Bronchial epithelial cell (primary cell): ENCODE data around the gene MYH10. TPM values are rescaled to one million over a fixed set of nuclear protein-coding genes. Genes with fewer than 3 reads are reported as not detected.

Experiments
- DNase-seq: peaks from one replicate; pipeline ENCODE4 v3.0.0-alpha.2; 2010; ENCODE audit warnings: low read depth
- FAIRE-seq: peaks from 2 replicates; lab custom pipeline; 2011; peaks lifted over from hg19 to GRCh38; lab: Jason Lieb, UNC
- H3K27me3 ChIP-seq: 2 replicates; pipeline ENCODE4 v1.5.1; 2011; ENCODE audit warnings: low read length; ENCODE audit not compliant: control insufficient read depth, insufficient read depth
- H3K36me3 ChIP-seq: 2 replicates; pipeline ENCODE4 v1.5.1; 2011; ENCODE audit warnings: low read length; ENCODE audit not compliant: control insufficient read depth, insufficient read depth
- H3K4me3 ChIP-seq: 2 replicates; pipeline ENCODE4 v1.5.1; 2011; ENCODE audit warnings: mild to moderate bottlenecking, low read depth, low read length, control low read depth
- CTCF ChIP-seq: IDR thresholded peaks from 2 replicates; pipeline ENCODE4 v1.5.1; 2011; ENCODE audit warnings: mild to moderate bottlenecking, moderate library complexity, low read length, control low read depth, inconsistent platforms; ENCODE audit not compliant: insufficient read depth, severe bottlenecking
- total RNA-seq: library from RNA; depleted of rRNA; stranded (reverse); fragments of >200 nt; gene quantifications from 2 replicates; pipeline ENCODE4 v1.2.1, GENCODE V29; 2014

MYH10 gene
- total RNA-seq, 1 donor from 2014 or later, result 31.6 TPM

DNA sequence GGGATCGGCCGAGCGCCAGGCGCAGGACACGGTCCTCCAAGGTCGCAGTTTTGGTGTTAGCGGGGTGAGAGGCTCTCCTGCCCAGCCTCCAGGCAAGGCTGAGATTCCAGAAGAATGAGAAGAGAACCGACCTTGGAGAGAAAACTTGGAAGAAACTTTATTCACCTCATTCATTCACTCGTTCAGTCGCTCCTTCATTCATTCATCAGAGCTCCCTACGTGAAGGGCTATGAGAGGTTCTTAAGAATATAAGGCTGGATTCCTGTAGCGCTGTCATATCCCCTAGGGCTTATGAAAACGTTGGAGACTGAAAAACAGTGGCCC is 991 bp upstream of the MYH10 start:
- Histone ChIP-seq H3K4me3 (peak overlapping the region; percentile 93), H3K27me3 (no peaks in the 10 kb centered on the region), H3K36me3 (no peaks in the 10 kb centered on the region)
- TF ChIP-seq CTCF, result no peak
- no peak for FAIRE-seq
- peak; percentile 40 for DNase-seq

DNA sequence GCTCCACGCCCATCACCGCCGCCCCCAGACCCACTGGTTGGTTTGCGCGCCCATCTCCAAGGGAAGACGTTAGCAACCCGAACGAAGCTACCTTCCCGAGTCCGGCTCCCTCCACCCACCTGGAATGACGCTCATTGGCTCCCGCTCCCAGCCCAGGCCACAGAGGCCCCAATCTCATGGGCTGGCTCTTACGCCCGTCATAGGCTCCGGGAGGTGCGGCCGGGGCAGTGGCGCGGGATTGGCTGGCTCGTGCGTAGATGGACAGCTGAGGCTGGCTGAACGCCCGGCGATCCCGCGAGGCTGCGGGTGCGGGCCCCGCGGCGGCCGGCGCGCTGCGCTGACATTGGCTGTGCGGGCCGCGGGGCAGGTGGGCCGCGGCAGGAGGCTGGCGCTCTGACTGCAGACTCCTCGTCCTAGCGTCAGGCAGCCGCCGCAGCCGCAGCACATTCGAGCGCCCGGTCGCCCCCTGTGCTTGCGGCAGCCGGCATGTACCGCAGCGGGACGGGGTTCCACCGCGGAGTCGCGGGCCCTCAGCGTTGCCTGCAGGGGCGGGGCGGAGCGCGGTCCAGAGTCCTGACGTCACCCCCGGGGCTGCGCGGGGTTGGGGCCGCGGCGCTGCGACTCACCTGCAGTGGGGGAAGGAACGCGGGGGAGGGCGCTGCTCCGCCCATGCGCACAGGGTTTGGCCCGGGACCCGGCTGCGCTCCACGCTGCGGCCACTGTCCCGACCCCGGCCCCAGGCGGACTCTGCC is 453 bp upstream of the MYH10 start:
- FAIRE-seq, result peak; percentile 73
- DNase-seq, result peak; percentile 95
- H3K27me3 ChIP-seq, result no peaks in the 10 kb centered on the region
- TF ChIP-seq CTCF, result peak; percentile 18
- H3K4me3 ChIP-seq, result peak overlapping the region; percentile 93
- no peaks in the 10 kb centered on the region for H3K36me3 ChIP-seq

DNA sequence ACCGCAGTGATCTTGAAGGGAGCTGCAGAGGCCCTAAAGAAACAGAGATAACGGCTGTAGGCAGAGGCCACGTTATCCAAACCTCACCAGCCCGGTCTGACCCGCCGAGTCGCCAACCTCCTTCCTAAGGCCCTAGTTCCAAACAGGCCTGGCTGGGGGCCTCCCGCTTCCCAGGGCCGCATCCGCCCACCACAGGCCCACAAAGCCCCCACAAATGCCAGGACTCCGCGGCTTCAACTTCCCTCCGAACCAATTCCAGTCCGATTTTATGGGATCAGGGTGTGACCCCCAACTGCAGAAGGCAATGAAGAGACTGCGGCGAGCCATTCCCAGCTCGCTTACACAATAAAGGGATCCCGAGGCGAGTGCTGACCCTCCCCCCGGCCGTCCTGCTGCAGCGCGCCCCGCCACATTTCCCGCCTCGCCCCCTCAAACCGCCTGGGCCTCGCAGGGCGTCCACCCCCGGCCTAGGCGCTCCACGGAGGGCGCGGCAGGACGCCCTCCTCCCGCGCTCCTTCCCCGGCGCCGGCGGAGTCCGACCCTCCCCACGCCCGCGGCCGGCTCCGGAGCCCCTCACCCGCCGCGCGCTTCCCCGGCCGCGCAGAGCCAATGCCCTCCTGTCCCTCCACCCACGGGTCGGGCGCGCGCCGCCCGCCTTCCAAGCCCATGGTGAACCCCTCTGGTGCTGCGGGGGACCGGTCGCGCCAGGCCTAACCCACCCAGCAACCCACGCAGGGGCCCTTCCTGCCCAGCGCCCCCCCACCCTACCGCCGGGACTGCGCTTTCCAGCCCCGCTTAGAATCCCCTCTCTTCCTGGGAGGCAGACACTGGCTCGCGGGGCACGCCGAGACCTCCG is 926 bp downstream of the MYH10 start:
- DNase-seq (peak; percentile 12), FAIRE-seq (no peak)

GRCh38 chr17:8628609-8629169 is 1.8 kb downstream of the MYH10 start:
- Histone ChIP-seq H3K27me3 (no peaks in the 10 kb centered on the region), H3K36me3 (no peaks in the 10 kb centered on the region), H3K4me3 (peak overlapping the region; percentile 2)
- FAIRE-seq, result no peak
- TF ChIP-seq CTCF, result no peak
- DNase-seq, result no peak

More for the DNA sequence above, 926 bp downstream of the MYH10 start:
- H3K4me3 ChIP-seq, result peak overlapping the region; percentile 93
- H3K27me3 ChIP-seq, result no peaks in the 10 kb centered on the region
- TF ChIP-seq CTCF, result no peak
- no peaks in the 10 kb centered on the region for H3K36me3 ChIP-seq

DNA sequence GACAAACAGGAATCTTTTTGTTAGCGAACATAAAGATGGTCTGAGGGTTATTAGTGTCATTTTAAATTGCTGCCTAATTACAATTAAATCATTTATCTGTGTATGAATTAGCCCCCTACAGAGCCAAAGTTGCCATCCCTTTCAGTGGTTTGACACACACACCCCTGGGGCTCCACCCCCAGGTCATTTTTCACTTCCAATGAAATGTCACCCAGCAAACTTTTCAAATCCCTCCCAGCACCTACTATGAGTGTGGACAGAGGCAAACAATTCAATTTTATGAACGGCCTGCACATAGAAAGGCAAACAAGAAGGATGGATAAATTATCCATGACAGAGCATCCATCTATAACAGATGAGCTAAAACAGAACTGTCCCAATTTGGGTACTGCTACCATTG is 2.4 kb downstream of the MYH10 start:
- no peak for DNase-seq
- Histone ChIP-seq H3K36me3 (no peaks in the 10 kb centered on the region), H3K27me3 (no peaks in the 10 kb centered on the region), H3K4me3 (no peak overlapping the region)
- FAIRE-seq, result no peak
- TF ChIP-seq CTCF, result no peak
